ENCODE data around the gene RAPGEF3. TPM values are rescaled to one million over a fixed set of nuclear protein-coding genes. Genes with fewer than 3 reads are reported as not detected.

The RAPGEF3 gene
- total and polyA plus RNA-seq, 2 of the 8 experiments (the other 6 are each of a cell fraction or from before 2014, with no cell fraction given): 5.0 to 9.4 TPM

DNA sequence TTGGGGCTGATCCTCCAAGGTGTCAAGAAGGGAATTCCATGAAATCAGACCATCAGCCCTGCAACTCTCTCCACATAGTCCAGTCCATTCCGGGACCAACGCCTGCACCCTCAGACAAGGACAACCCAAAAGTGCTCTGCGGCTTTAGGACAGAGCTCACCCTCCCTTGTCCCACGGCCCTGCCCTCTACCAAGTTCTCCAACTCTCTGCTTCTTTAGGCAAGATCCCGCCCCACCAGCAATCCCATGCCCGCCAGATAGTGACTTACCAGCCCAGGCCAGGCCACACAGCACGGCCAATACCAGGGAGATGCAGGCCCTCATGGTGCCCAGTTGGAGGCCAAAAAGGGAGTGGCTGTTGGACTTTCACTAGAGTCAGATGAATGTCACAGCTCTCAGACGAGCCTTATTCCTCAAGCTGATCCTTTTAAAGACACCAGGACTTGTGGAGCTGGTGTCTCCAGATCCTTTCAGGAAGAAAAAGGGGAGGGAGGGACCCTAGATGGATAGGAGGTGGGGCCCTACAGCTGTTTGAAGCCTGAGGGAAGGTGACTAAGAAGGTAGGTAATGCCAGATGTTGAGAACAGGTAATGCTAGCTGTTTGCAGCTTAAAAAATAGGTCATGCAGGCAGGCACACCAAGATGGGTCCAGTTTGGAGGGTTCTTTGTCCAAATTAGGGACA is 33.4 kb downstream of the RAPGEF3 start, which contains the start of gene ENDOU:
ENDOU (minus strand) TSS at position 400 of the 682 bp plus-strand sequence; CDS start at position 323, 77 bp downstream.
- Histone ChIP-seq H2AFZ (ENCODE audit: low read length) (no peak within 1 kb of the TSS), H3K79me1 (ENCODE audit: low read depth, low read length) (no peaks in the 10 kb centered on the region), H3K79me2 (ENCODE audit: control insufficient read depth in 1 of 2, insufficient read depth in 2 of 2, low read length in 2 of 2) (no peaks in the 10 kb centered on the region), H3K23ac (ENCODE audit: insufficient read length) (no peak within 1 kb of the TSS), H3K9me3 (ENCODE audit: insufficient read depth in 2 of 2, low read depth in 1 of 2, low read length in 1 of 2) (no peaks in the 10 kb centered on the region), H4K5ac (ENCODE audit: insufficient read length, low read depth, low read length) (no peak within 1 kb of the TSS), H3K4me3 (ENCODE audit: extremely low read depth in 1 of 4, insufficient read depth in 2 of 4, low read depth in 3 of 4, low read length in 4 of 4) (no peak within 1 kb of the TSS), H2BK120ac (replicated peaks; ENCODE audit: low read depth, low read length) (no peak within 1 kb of the TSS), H3K18ac (ENCODE audit: extremely low read depth, low read length) (no peak within 1 kb of the TSS), H3K4me1 (replicated peaks in 1 of 4; ENCODE audit: control insufficient read depth in 3 of 4, insufficient read depth in 4 of 4, low read length in 3 of 4) (no peaks in the 10 kb centered on the region), H3K23me2 (ENCODE audit: low read depth, low read length) (no peaks in the 10 kb centered on the region), H4K8ac (ENCODE audit: extremely low read depth, insufficient read depth, low read length) (no peak within 1 kb of the TSS), H2BK20ac (ENCODE audit: low read length) (no peak within 1 kb of the TSS), H3K14ac (ENCODE audit: insufficient read length) (no peak within 1 kb of the TSS), H3K27me3 (replicated peaks in 1 of 4; ENCODE audit: control insufficient read depth in 3 of 4, extremely low read depth in 1 of 4, insufficient read depth in 3 of 4, low read length in 3 of 4) (no peaks in the 10 kb centered on the region), H2BK5ac (ENCODE audit: low read depth, low read length) (no peak within 1 kb of the TSS), H2AK5ac (ENCODE audit: low read depth, low read length) (no peak within 1 kb of the TSS), H2BK15ac (ENCODE audit: low read length) (no peak within 1 kb of the TSS), H3K36me3 (ENCODE audit: control insufficient read depth in 2 of 4, insufficient read depth in 4 of 4, low read length in 3 of 4) (no peaks in the 10 kb centered on the region), H3K27ac (ENCODE audit: low read depth, low read length) (no peak within 1 kb of the TSS), H3K4ac (replicated peaks; ENCODE audit: insufficient read length, low read depth, low read length) (no peak within 1 kb of the TSS), H3K4me2 (ENCODE audit: insufficient read depth in 1 of 2, low read depth in 2 of 2, low read length in 2 of 2) (no peak within 1 kb of the TSS), H4K91ac (replicated peaks; ENCODE audit: insufficient read length, low read length) (no peak within 1 kb of the TSS), H2BK12ac (ENCODE audit: low read depth, low read length) (no peak within 1 kb of the TSS), H4K20me1 (replicated peaks in 1 of 2; ENCODE audit: control insufficient read depth in 1 of 2, insufficient read depth in 2 of 2, low read length in 2 of 2) (no peaks in the 10 kb centered on the region), H3K9ac (replicated peaks in 1 of 4; ENCODE audit: extremely low read depth in 1 of 4, low read depth in 3 of 4, low read length in 3 of 4) (no peak within 1 kb of the TSS), H3K56ac (replicated peaks; ENCODE audit: insufficient read length, low read depth, low read length) (no peak within 1 kb of the TSS)
- DNase-seq (ENCODE audit: low read depth in 1 of 2, low spot score in 2 of 2) (no peak), FAIRE-seq (no peak)
- ChIA-PET POLR2A (ENCODE audit: partially characterized antibody) (interaction anchor here (1.0 to 2.6 kb wide), 4 partner anchors 11 to 41 kb away, joined by 3 to 10 read pairs (median 3); no protein-coding TSS in a partner anchor), CTCF (ENCODE audit: partially characterized antibody) (interaction anchor here (1.3 to 64.6 kb wide), 6 partner anchors 11 to 112 kb away, joined by 4 to 2442 read pairs (median 235); partner anchors contain the start of genes RAPGEF3 and SLC48A1)
- WGBS, 2 experiments (ENCODE audit: extremely low coverage in 1 of 2, insufficient coverage in 1 of 2, insufficient read length in 1 of 2, insufficient replicate concordance in 2 of 2, low coverage in 1 of 2, low lambda C conversion rate in 2 of 2, missing lambda C conversion rate in 1 of 2): 89% methylated on average over 8 of the region's 8 CpGs; no CpG with 5 or more reads in 1 of the 2 experiments
- no peak for TF ChIP-seq TEAD4 (IDR thresholded peaks at IDR 0.05; ENCODE audit: low read depth, low read length)
- no peak for TF ChIP-seq POLR2A (IDR thresholded peaks at IDR 0.05; ENCODE audit: control extremely low read depth in 1 of 2, low read depth in 2 of 2, low read length in 2 of 2)
- no peak for TF ChIP-seq RNF2 (IDR thresholded peaks at IDR 0.05; ENCODE audit: borderline replicate concordance, low read depth, low read length, missing control alignments, poor library complexity, severe bottlenecking)
- no peak for TF ChIP-seq RBBP5 (IDR thresholded peaks at IDR 0.05; ENCODE audit: borderline replicate concordance, low read depth, low read length)
- no peak for TF ChIP-seq RXRA (IDR thresholded peaks at IDR 0.05; ENCODE audit: insufficient read depth, low read depth, low read length)
- no peak for TF ChIP-seq SP2 (IDR thresholded peaks at IDR 0.05; ENCODE audit: low read length)
- TF ChIP-seq PHF8 (conservative IDR thresholded peaks at IDR 0.05; ENCODE audit: low read depth, low read length): no peak
- TF ChIP-seq CREB1 (IDR thresholded peaks at IDR 0.05): no peak
- no peak for TF ChIP-seq FOSL1 (IDR thresholded peaks at IDR 0.05; ENCODE audit: insufficient read depth, low read depth, low read length)
- TF ChIP-seq EGR1 (IDR thresholded peaks at IDR 0.05; ENCODE audit: borderline replicate concordance, low read depth, low read length): no peak
- TF ChIP-seq CBX5 (IDR thresholded peaks at IDR 0.05; ENCODE audit: low read depth, low read length): no peak

All from H1 (cell line).